ENCODE measurements around the gene MCUB. TPM values are rescaled to one million over a fixed set of nuclear protein-coding genes. Genes with fewer than 3 reads are reported as not detected.

Gene MCUB
- total and polyA plus RNA-seq, 2 of the 13 experiments (the other 11 are each of a cell fraction or from before 2014, with no cell fraction given), result 0.95 to 2.2 TPM

DNA sequence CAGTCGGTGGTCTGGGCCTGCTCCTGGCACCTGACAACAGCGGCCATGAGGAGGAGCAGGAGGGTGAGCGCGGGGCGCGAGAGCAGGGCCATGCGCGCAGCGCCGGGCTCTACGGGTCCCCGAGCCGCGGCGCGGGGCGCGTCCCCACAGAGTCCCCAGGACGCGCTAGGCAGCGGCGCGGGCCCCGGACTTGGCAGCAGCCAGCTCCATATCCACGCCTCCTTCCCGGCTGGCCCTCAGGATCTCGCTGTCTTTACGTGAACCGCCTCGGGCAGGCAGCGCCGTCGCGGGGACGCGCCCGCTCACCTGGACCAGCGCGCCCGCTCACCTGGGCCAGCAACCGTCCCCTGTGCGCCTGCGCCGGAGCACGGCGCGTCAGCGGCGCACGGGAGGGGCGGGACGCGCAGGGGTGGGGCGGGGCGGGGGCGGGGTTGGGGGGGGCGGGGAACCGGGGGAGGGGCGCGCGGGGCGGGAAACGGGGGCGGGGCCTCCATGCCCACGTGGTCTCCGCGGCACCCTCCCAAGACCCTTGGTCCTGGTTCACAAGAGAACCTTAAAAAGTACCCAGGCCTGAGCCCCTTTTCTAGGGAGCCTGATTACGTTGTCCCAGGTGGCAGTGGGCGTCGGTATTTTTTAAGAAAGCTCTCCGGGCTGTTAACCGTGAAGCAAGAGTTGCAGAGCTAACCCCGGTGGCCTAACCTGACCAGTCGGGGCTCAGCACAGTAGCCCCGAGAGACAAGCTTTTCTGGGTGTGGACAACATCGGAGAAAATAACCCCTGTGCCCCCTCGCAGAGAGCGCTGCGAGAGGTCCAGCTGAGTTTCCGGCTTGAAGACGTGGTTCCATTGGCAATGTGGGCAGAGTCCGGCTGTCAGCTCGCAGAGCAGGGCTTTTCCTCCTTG is 169.9 kb downstream of the MCUB start, which contains the start of gene PLA2G12A (continued):
- TF ChIP-seq ZNF563 (CRISPR knock-in tag; IDR thresholded peaks at IDR 0.05) (peak; percentile 52; the same call in 1 of the 2 replicates), MATR3 (CRISPR knock-in tag; IDR thresholded peaks at IDR 0.05) (no peak), KDM6A (CRISPR knock-in tag; IDR thresholded peaks at IDR 0.05; ENCODE audit: low read depth) (no peak), ZBTB25 (CRISPR knock-in tag; IDR thresholded peaks at IDR 0.05) (peak; percentile 20; the same call in 1 of the 2 replicates), MYC (CRISPR knock-in tag; IDR thresholded peaks at IDR 0.05; ENCODE audit: borderline replicate concordance) (peak; percentile 79), GTF3A (CRISPR knock-in tag; conservative IDR thresholded peaks at IDR 0.05) (no peak), ZNF317 (CRISPR knock-in tag; IDR thresholded peaks at IDR 0.05) (no peak), MZF1 (CRISPR knock-in tag; IDR thresholded peaks at IDR 0.05; ENCODE audit: borderline replicate concordance) (0 out of 2 replicates have a peak, but pooled peaks have one; percentile 0), ZNF761 (CRISPR knock-in tag; conservative IDR thresholded peaks at IDR 0.05) (no peak), ZNF776 (CRISPR knock-in tag; IDR thresholded peaks at IDR 0.05) (peak; percentile 73; the same call in 1 of the 2 replicates), ZBTB37 (CRISPR knock-in tag; IDR thresholded peaks at IDR 0.05) (no peak), SMAD3 (CRISPR knock-in tag; IDR thresholded peaks at IDR 0.05) (no peak), ARHGAP35 (CRISPR knock-in tag; IDR thresholded peaks at IDR 0.05; ENCODE audit: borderline replicate concordance) (no peak), CBX5 (CRISPR knock-in tag; IDR thresholded peaks at IDR 0.05; ENCODE audit: borderline replicate concordance) (no peak), HIVEP1 (CRISPR knock-in tag; IDR thresholded peaks at IDR 0.05) (no peak), ZNF614 (CRISPR knock-in tag; IDR thresholded peaks at IDR 0.05; ENCODE audit: borderline replicate concordance) (no peak), HDAC6 (IDR thresholded peaks at IDR 0.05; ENCODE audit: low read depth, low read length) (no peak), CCAR2 (optimal IDR thresholded peaks at IDR 0.05; ENCODE audit: low read depth, low read length) (no peak), MTF2 (CRISPR knock-in tag; IDR thresholded peaks at IDR 0.05; ENCODE audit: borderline replicate concordance) (no peak), SOX5 (CRISPR knock-in tag; IDR thresholded peaks at IDR 0.05; ENCODE audit: borderline replicate concordance) (no peak), ZSCAN22 (CRISPR knock-in tag; IDR thresholded peaks at IDR 0.05) (no peak), MYPOP (CRISPR knock-in tag; IDR thresholded peaks at IDR 0.05) (peak; percentile 95), CCDC6 (CRISPR knock-in tag; IDR thresholded peaks at IDR 0.05) (peak; percentile 79)
- TF ChIP-seq, protein P1, sequence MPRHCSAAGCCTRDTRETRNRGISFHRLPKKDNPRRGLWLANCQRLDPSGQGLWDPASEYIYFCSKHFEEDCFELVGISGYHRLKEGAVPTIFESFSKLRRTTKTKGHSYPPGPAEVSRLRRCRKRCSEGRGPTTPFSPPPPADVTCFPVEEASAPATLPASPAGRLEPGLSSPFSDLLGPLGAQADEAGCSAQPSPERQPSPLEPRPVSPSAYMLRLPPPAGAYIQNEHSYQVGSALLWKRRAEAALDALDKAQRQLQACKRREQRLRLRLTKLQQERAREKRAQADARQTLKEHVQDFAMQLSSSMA (CRISPR knock-in tag; IDR thresholded peaks at IDR 0.05), result no peak
- TF ChIP-seq, protein P2, sequence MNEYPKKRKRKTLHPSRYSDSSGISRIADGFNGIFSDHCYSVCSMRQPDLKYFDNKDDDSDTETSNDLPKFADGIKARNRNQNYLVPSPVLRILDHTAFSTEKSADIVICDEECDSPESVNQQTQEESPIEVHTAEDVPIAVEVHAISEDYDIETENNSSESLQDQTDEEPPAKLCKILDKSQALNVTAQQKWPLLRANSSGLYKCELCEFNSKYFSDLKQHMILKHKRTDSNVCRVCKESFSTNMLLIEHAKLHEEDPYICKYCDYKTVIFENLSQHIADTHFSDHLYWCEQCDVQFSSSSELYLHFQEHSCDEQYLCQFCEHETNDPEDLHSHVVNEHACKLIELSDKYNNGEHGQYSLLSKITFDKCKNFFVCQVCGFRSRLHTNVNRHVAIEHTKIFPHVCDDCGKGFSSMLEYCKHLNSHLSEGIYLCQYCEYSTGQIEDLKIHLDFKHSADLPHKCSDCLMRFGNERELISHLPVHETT (CRISPR knock-in tag; conservative IDR thresholded peaks at IDR 0.05), result no peak
